Testis (tissue), 2 donors: Measurements from ENCODE around the gene OGN.

ENCODE experiments used
- CTCF ChIP-seq, 3 experiments: fragments of 450-650 bp in 2 of 3; fragments of 200-600 bp in 1 of 3; sonication (generic) in 1 of 3; IDR thresholded peaks; one replicate each; pipeline ENCODE4 v1.5.1; 2016 to 2019; ENCODE audit warnings: antibody characterized with exemption in 3 of 3, mild to moderate bottlenecking in 2 of 3, moderate library complexity in 1 of 3
- POLR2A ChIP-seq: fragments of 450-650 bp; IDR thresholded peaks from one replicate; pipeline ENCODE4 v1.6.1; 2017; ENCODE audit warnings: antibody characterized with exemption, mild to moderate bottlenecking, moderate library complexity

GRCh38 chr9:92446536-92446935 is 42.2 kb upstream of the OGN start:
- no peak for TF ChIP-seq CTCF (IDR thresholded peaks at IDR 0.05)
- no peak for TF ChIP-seq POLR2A
